Natural killer cell (primary cell): ENCODE results near the gene MYO1D. TPM values are rescaled to one million over a fixed set of nuclear protein-coding genes. Genes with fewer than 3 reads are reported as not detected.

Source experiments
- ATAC-seq, 3 donors: fragments of 150-1000 bp in 2 of 3; fragments of 200-7000 bp in 1 of 3; cut with Tn5 transposase; 1 replicate in 1 of 3; 2 replicates in 2 of 3; pipeline ENCODE4 v1.10.0; 2021; ENCODE audit warnings: mild to moderate bottlenecking in 2 of 3, moderate library complexity in 2 of 3
- DNase-seq, 2 donors: peaks; one replicate each; pipeline versions ENCODE4 v3.0.0 to v3.0.0-alpha.2; 2013 to 2021; ENCODE audit warnings: mixed read lengths in 1 of 2
- H3K27ac ChIP-seq: one replicate; pipeline ENCODE4 v1.5.1; 2013; ENCODE audit warnings: mild to moderate bottlenecking, low read length
- H3K27me3 ChIP-seq: one replicate; pipeline ENCODE4 v1.6.1; 2013; ENCODE audit warnings: low read length; ENCODE audit not compliant: control insufficient read depth, insufficient read depth
- H3K36me3 ChIP-seq: one replicate; pipeline ENCODE4 v1.6.1; 2013; ENCODE audit warnings: low read length; ENCODE audit not compliant: control insufficient read depth, insufficient read depth
- H3K4me1 ChIP-seq: one replicate; pipeline ENCODE4 v1.6.1; 2013; ENCODE audit warnings: low read length; ENCODE audit not compliant: control insufficient read depth, insufficient read depth
- H3K4me3 ChIP-seq: one replicate; pipeline ENCODE4 v1.5.1; 2013; ENCODE audit warnings: low read length
- H3K9me3 ChIP-seq: one replicate; pipeline ENCODE4 v1.6.1; 2013; ENCODE audit warnings: low read length; ENCODE audit not compliant: control insufficient read depth, insufficient read depth
- H3K27ac Mint-ChIP-seq, 2 donors: one replicate each; pipeline ENCODE4 v1.8.0; 2022; ENCODE audit warnings: mild to moderate bottlenecking in 2 of 2, mixed read lengths in 2 of 2, moderate library complexity in 1 of 2
- H3K27me3 Mint-ChIP-seq, 2 donors: one replicate each; pipeline ENCODE4 v1.8.0; 2022; ENCODE audit warnings: low read depth in 2 of 2, mixed read lengths in 2 of 2
- H3K36me3 Mint-ChIP-seq: one replicate; pipeline ENCODE4 v1.8.0; 2022; ENCODE audit warnings: mixed read lengths
- H3K4me1 Mint-ChIP-seq, 2 donors: one replicate each; pipeline ENCODE4 v1.8.0; 2022; ENCODE audit warnings: mixed read lengths in 2 of 2
- H3K4me3 Mint-ChIP-seq: one replicate; pipeline ENCODE4 v1.8.0; 2022; ENCODE audit warnings: mild to moderate bottlenecking, moderate library complexity, mixed read lengths
- H3K9me3 Mint-ChIP-seq, 2 donors: one replicate each; pipeline ENCODE4 v1.8.0; 2022; ENCODE audit warnings: mixed read lengths in 2 of 2
- WGBS: methylation state at CpG from one replicate; pipeline ENCODE4 v1.1.7; 2013; ENCODE audit warnings: missing lambda C conversion rate; ENCODE audit not compliant: insufficient coverage; 5-methylcytosine and 5-hydroxymethylcytosine counted together
- intact Hi-C: fragments of 100-400 bp; cut with micrococcal nuclease; formaldehyde crosslinking; loops from one replicate; pipeline ENCODE4 v1.14.2; 2022
- total RNA-seq, 4 donors: library from RNA; stranded (reverse); fragments of 120-200 nt in 1 of 4; gene quantifications; one replicate each; pipeline versions ENCODE4 v1.2.3 to v1.2.4, GENCODE V29; 2013 to 2022
- TF ChIP-seq, protein P1 (sequence below): fragments of 200-600 bp; IDR thresholded peaks from one replicate; pipeline ENCODE4 v1.8.0; 2022; ENCODE audit warnings: antibody characterized with exemption

Gene MYO1D
- total RNA-seq, 3 donors from 2014 or later (not counting 1 experiment from before 2014, with no cell fraction given), result 6.8 to 20.2 (median 10.5) TPM

DNA sequence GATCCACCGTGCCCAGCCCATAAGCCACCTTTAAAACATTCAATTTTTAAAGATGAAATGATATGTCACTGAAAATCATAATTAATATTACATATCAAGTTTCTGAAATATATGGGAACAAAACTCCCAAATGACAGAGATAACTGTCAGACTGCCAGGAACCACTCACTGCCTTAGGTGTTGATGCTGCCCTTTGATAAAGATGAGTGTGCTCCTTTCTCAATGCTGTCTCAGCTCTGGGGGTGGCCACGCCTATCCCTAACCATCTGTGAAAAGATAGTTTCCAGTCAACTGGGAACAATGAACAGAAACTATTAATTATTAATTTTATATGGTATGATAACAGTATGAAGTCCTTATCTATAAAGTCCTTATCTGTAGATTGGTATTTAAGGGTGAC is 177.7 kb downstream of the MYO1D start:
- Histone ChIP-seq H3K36me3 (no peaks in the 10 kb centered on the region), H3K9me3 (no peaks in the 10 kb centered on the region), H3K4me1 (no peaks in the 10 kb centered on the region), H3K4me3 (no peak overlapping the region), H3K27ac (no peak overlapping the region), H3K27me3 (no peaks in the 10 kb centered on the region)
- no peaks in the 10 kb centered on the region for H3K9me3 Mint-ChIP-seq
- TF ChIP-seq, protein P1, sequence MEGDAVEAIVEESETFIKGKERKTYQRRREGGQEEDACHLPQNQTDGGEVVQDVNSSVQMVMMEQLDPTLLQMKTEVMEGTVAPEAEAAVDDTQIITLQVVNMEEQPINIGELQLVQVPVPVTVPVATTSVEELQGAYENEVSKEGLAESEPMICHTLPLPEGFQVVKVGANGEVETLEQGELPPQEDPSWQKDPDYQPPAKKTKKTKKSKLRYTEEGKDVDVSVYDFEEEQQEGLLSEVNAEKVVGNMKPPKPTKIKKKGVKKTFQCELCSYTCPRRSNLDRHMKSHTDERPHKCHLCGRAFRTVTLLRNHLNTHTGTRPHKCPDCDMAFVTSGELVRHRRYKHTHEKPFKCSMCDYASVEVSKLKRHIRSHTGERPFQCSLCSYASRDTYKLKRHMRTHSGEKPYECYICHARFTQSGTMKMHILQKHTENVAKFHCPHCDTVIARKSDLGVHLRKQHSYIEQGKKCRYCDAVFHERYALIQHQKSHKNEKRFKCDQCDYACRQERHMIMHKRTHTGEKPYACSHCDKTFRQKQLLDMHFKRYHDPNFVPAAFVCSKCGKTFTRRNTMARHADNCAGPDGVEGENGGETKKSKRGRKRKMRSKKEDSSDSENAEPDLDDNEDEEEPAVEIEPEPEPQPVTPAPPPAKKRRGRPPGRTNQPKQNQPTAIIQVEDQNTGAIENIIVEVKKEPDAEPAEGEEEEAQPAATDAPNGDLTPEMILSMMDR, result no peak
- H3K4me1 Mint-ChIP-seq, result no peaks in the 10 kb centered on the region
- no peak overlapping the region for H3K27ac Mint-ChIP-seq
- H3K4me3 Mint-ChIP-seq, result no peak overlapping the region
- H3K36me3 Mint-ChIP-seq, result no peaks in the 10 kb centered on the region
- 100% methylated on average over 1 of the region's 2 CpGs for WGBS
- no peaks in the 10 kb centered on the region for H3K27me3 Mint-ChIP-seq
- intact Hi-C loops, result no loop called here
- ATAC-seq (no peak), DNase-seq (no peak)

GRCh38 chr17:32697728-32698625 is 178.9 kb downstream of the MYO1D start:
- no peak overlapping the region for H3K4me3 Mint-ChIP-seq
- no peaks in the 10 kb centered on the region for H3K27me3 ChIP-seq
- intact Hi-C loops, result no loop called here
- H3K4me3 ChIP-seq, result no peak overlapping the region
- H3K27ac ChIP-seq, result no peak overlapping the region
- H3K9me3 ChIP-seq, result no peaks in the 10 kb centered on the region
- H3K36me3 Mint-ChIP-seq, result no peaks in the 10 kb centered on the region
- ATAC-seq, result no peak
- H3K4me1 Mint-ChIP-seq, result peaks cover 6 to 8% of the 10 kb centered on the region in 2 donors
- H3K27me3 Mint-ChIP-seq, result no peaks in the 10 kb centered on the region
- no peaks in the 10 kb centered on the region for H3K9me3 Mint-ChIP-seq
- no peaks in the 10 kb centered on the region for H3K36me3 ChIP-seq
- no peaks in the 10 kb centered on the region for H3K4me1 ChIP-seq
- H3K27ac Mint-ChIP-seq, result no peak overlapping the region
- no peak for DNase-seq
- WGBS, result 100% methylated on average over 1 of the region's 1 CpG
- TF ChIP-seq, protein P1, result no peak

- WGBS, result 82% methylated on average over 1 of the region's 1 CpG
- Histone ChIP-seq H3K27ac (no peak overlapping the region), H3K9me3 (no peaks in the 10 kb centered on the region), H3K4me1 (peaks cover 3% of the 10 kb centered on the region), H3K4me3 (no peak overlapping the region), H3K27me3 (no peaks in the 10 kb centered on the region), H3K36me3 (no peaks in the 10 kb centered on the region)
- Mint-ChIP-seq H3K4me3 (no peak overlapping the region), H3K9me3 (no peaks in the 10 kb centered on the region), H3K27ac (no peak overlapping the region), H3K36me3 (no peaks in the 10 kb centered on the region), H3K4me1 (peaks cover 20 to 21% of the 10 kb centered on the region in 2 donors), H3K27me3 (no peaks in the 10 kb centered on the region)
- ATAC-seq, result no peak
- TF ChIP-seq, protein P1, result no peak
- intact Hi-C loops, result no loop called here
- DNase-seq, result no peak
Measured at GRCh38 chr17:32696426-32696825, 180.5 kb downstream of the MYO1D start.

- TF ChIP-seq, protein P1, result no peak
- ATAC-seq (no peak), DNase-seq (no peak)
- Histone ChIP-seq H3K4me1 (peaks cover 3% of the 10 kb centered on the region), H3K4me3 (no peak overlapping the region), H3K27me3 (no peaks in the 10 kb centered on the region), H3K9me3 (no peaks in the 10 kb centered on the region), H3K36me3 (no peaks in the 10 kb centered on the region), H3K27ac (no peak overlapping the region)
- no peaks in the 10 kb centered on the region for H3K9me3 Mint-ChIP-seq
- peaks cover 20 to 21% of the 10 kb centered on the region in 2 donors for H3K4me1 Mint-ChIP-seq
- no peaks in the 10 kb centered on the region for H3K27me3 Mint-ChIP-seq
- H3K27ac Mint-ChIP-seq, result no peak overlapping the region
- H3K36me3 Mint-ChIP-seq, result no peaks in the 10 kb centered on the region
- H3K4me3 Mint-ChIP-seq, result no peak overlapping the region
- intact Hi-C loops, result no loop called here
Measured at GRCh38 chr17:32695864-32696263, 181.1 kb downstream of the MYO1D start.
